ENCODE data around the gene SERPINA1. TPM values are rescaled to one million over a fixed set of nuclear protein-coding genes. Genes with fewer than 3 reads are reported as not detected.
"Not testable (repeated sequence)": the region's sequence is repeated elsewhere in the genome, so short reads cannot be mapped to it uniquely, and the experiment has no call there.

SERPINA1 gene
- total RNA-seq, 1 experiment from 2014 or later = 0.78 TPM

DNA sequence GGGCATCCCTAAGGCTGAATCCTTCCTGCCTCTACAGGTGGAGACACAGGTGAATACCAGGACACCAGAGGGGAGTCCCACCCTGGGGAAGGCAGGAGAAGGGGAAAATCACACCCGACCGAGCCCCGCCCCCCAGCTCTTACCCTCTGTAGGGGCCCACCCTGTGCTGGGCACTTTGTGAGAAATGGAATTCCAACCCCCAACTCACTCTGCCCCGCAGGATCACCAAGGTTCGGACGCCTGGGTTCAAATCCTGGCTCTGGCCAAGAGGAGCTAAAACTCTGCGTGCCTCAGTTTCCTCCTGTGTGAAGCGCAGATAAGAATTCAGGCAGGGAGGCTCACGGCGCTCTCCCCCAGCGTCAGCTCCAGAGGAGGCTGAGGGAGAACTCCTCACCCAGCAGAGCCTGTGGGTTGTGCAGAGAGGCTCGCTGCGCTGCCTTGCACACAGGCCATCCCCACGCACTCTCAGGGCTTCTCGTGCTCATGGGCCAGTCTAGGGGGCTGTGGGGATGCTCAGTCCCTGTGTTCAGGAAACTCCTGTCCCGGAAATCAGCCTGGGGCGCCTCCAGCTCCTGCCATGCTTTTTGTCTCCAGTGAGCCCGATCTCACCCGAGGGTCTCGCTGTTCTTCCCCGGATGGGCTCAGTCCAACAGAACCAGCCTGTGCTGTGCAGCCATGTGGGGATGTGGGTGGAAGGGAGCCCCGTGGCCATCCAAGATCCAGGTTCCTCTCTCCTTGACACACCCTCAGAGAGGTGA lies 18.5 kb downstream of the SERPINA1 start:
- DNase-seq (ENCODE audit: low spot score) = not testable (repeated sequence)

- DNase-seq (ENCODE audit: low spot score) = no peak
These were observed 19.4 kb downstream of the SERPINA1 start for GRCh38 chr14:94368956-94369355.

- no peak for DNase-seq (ENCODE audit: low spot score)
These were observed 20.2 kb downstream of the SERPINA1 start for GRCh38 chr14:94368243-94368590.

DNA sequence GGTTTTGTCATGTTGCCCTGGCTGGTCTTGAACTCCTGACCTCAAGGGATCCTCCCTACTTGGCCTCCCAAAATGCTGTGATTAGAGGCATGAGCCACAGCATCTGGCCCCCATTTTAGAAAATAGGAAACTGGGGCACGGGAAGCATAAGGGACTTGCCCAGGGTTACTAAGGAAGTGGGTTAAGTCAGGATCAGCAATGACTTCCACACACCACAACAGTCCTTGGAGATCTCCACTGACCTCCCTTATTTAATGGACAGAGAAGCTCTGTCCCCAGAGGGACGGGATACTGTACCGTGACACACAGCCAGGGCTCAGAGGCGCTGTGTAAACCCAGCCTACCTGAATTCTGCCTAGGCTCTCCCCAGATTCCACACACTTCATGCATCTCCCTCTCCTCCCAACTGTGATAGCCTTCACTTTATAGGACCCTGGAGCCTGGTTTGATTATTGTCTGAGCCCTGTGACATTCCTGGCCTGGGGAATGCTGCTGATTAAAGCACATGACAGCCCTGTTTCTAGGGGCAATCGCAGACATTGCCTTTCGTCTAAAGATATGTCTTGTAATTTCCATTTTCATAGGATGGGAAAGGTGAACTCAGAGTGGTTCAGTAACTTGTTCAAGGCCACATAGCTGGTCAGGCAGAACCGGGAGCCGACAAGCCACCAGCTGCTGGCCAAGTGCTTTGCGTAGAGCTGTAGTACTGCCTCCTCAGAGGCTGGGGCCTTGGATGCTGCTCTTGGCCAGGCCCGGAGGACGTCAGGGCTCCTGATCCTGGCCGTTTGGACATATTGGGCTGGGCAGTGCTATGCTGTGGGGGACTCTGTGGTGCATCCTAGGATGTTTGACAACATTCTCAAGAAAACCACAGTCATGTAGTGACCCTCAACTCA lies 20.8 kb downstream of the SERPINA1 start:
- no peak for DNase-seq (ENCODE audit: low spot score)

DNA sequence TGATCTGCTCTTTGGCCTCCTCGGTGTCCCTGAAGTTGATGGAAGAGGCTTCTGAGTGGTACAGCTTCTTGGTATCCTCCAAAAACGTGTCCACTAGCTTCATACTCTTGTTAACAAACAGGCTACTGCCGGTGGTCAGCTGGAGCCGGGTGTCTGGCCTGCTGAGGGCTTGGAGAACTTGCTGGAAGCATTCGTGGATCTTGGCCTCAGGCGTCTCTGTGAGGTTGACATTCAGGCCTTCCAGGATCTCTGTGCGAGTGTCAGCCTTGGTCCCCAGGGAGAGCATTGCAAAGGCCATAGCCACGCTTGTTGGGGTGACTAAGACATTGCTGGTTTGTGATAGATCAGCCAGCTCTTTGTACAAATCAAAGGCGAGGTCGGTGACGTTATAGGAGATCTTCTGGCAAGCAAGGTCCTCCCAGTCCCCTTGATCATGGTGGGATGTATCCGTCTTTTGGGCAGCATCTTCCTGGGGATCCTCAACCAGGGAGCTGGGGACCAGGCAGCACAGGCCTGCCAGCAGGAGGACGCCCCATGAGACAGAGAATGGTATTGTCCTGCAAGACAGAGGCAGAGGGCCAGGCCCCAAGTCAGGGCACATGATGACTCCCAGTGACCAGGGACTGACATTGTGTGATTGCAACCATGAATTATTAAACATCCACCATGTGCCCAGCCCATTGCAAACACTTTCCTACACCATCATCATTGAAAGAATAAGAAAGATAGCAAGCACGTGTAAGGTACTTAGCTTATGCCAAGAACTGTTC lies 22.1 kb downstream of the SERPINA1 start, which contains the start of gene SERPINA2:
TSS of gene SERPINA2 (minus strand) at position 553 of the 770 bp plus-strand sequence.
- no peak for DNase-seq (ENCODE audit: low spot score)

DNA sequence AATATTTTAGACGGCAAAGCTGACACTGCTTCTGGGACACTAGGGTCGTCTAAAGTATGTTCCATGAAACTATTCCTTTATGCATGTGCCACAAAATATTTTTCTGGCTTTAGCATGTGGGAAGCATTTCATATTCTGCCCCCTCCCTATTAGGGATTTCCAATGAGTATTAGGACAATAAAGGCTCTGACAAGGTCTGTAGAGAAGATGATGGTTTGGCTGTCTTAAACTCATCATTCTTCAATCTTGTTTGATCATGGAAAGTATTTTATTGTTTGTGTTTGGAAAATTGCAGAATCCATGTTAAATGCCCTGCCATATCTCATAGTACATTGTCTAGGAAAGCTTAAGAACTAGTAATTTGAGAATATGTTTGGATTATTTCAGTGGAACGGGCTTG lies 22.8 kb downstream of the SERPINA1 start:
- DNase-seq (ENCODE audit: low spot score) = no peak

- no peak for DNase-seq (ENCODE audit: low spot score)
These were observed 23.4 kb downstream of the SERPINA1 start for GRCh38 chr14:94364964-94365363.

- no peak for DNase-seq (ENCODE audit: low spot score)
These were observed 24.4 kb downstream of the SERPINA1 start for GRCh38 chr14:94364037-94364436.

GRCh38 chr14:94363151-94363624 lies 25.2 kb downstream of the SERPINA1 start:
- DNase-seq (ENCODE audit: low spot score) = no peak

GRCh38 chr14:94362614-94363133 lies 25.7 kb downstream of the SERPINA1 start:
- no peak for DNase-seq (ENCODE audit: low spot score)

- no peak for DNase-seq (ENCODE audit: low spot score)
These were observed 26.7 kb downstream of the SERPINA1 start for GRCh38 chr14:94361682-94362081.

- no peak for DNase-seq (ENCODE audit: low spot score)
These were observed 27.3 kb downstream of the SERPINA1 start for GRCh38 chr14:94360945-94361565.

DNA sequence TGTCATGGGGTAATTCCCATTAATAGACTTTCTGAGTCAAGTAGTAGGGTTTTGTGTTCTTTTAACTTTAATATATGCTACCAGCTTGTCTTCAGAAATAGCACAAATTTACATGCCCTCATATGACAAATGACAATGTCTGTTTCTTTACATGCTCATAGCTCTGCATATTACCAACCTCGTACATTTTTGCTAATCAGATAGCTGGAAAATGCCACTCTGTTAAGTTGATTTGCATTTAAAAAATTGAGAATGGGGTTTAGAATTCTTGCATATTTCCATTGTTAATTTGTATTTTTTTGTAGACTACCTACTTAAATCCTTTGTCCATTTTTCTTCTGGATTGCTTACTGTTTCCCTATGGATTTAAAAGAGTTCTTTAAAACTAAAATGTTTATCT lies 31.2 kb downstream of the SERPINA1 start:
- DNase-seq (ENCODE audit: low spot score) = no peak

DNA sequence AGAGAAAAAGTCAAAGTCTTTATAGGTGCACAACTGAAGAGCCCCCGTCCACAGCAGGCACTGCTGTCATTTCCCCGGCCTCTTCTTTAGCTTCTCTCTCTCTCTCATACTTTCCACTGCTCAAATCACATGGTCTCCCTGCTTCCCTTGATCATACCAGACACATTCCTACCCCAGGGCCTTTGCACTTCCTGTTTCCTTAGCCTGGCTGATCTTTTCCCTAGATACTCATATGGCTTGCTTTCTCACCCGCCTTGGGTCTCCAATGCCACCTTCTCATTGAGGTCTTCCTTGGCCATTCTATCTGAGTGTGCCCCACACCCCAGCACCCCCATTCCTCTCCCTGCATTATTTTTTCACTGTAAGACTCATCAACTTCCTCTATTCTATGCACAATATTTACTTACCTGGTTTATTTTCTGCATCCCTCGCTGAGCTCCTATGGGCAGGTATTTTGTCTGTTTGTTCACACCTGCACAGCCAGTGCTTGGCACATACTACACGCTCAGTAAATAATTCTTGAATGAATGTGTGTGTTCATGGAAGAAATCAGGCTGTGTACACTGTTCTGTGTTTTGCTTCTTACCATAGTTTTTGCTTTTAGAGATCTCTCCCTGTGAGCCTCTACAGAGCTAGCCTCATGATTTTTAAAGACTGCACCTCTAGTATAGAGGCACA lies 31.9 kb downstream of the SERPINA1 start:
- DNase-seq (ENCODE audit: low spot score) = no peak

DNA sequence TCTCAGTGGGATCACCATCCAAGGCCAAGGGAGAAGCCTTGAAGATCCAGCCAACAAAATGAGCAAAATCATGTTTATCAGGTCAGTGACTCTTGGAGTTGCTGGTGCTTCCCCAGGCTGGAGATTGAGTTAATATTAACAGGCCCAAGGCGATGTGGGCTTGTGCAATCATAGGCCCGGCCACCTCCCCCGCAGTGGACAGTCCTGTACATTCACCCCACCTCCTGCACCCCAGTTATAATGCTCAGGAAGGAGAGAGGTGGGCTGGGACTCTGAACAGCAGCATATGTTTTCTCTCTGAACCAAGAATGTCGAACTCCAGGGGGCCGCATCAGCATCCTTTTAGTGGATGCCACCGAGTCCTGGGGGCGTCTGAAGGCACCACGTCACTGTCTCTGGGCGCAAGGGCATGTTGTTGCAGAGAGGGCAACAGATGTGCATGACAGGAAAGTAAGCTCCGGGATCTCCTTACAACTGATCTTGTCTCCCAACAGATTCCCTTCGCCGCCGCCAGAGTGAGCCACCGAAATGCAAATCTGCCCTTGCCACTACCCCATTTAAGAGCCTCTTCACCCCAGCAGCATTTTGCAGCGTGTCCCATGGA lies 33.1 kb downstream of the SERPINA1 start:
- no peak for DNase-seq (ENCODE audit: low spot score)

DNA sequence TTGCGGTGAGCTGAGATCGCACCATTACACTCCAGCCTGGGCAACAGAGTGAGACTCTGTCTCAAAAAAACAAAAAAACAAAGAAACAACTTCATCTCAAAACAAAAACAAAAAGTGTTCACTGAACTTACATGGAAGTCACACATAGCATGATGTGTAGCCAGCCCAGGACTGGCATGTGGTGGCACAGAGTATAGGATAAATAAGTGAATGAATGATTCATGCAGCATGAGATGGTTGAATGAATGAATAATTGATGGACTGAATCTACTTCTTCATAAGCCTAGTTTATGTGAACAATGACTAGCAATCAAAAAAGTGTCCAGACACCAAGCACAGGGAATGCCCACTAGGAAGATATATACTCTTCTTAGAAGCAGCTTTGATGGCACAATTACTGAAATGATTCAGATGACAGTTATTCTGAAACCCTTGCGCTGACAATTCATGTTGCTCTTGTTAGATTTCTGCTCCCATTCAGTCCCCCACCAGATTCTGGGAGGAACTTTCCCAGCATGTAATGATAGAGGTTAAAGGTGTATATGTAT lies 33.7 kb downstream of the SERPINA1 start:
- no peak for DNase-seq (ENCODE audit: low spot score)

DNA sequence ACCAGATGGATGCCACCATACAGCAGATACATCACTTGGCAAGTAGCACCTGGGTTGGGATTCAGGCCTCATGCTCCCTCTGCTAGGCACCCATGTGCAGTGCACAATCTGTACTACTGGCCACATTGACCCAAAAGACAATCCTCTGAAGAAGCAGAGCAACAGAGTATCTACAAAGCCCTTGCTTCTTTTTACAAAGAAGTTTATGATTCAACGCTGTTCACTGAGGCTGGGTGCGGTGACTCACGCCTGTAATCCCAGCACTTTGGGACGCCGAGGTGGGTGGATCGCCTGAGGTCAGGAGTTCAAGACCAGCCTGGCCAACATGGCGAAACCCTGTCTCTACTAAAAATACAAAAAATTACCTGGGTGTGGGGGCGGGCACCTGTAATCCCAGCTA lies 34.2 kb downstream of the SERPINA1 start:
- DNase-seq (ENCODE audit: low spot score) = not testable (repeated sequence)

GRCh38 chr14:94349276-94349675 lies 39.1 kb downstream of the SERPINA1 start:
- DNase-seq (ENCODE audit: low spot score) = no peak

DNA sequence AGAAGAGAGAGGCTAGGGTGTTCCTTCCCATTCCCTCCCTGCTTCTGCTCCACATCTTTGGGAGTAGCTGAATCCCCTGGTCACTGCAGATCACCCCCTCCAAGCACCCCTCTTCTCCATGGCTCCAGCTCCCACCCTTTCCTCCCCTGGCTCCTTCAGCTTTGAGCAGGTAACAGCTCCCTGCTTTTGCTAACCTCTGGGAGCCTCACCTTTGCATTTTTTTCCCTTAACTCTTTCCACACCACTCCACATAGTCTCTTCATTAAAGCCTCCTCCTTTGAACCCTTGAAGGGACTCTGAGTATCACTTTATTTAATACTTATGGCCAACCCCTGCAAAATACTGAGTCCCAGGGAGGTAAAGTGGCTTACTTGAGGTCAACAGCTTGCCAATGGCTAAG lies 39.6 kb downstream of the SERPINA1 start:
- DNase-seq (ENCODE audit: low spot score) = no peak

DNA sequence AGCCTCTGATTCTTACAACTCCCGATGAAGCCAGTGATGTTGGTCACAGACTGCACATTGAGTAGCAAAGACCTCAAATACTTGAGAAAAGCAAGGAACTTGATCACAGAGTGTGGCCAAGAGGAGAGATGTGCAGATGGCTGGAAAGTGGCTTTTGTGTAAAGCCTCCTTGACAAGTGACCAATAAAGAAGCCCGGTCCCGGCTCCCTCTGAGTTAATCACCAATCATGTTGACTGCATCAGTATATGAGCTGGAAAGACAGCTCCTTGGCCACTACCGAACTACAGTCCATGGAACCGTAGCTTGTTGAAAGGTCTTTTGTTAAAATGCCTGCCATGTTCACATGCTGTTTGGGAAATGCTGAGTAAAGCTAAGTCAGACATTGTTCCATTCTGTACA lies 41.6 kb downstream of the SERPINA1 start:
- no peak for DNase-seq (ENCODE audit: low spot score)
